Heart left ventricle (tissue), 16 donors: ENCODE measurements around the gene MEGF10. TPM values are rescaled to one million over a fixed set of nuclear protein-coding genes. Genes with fewer than 3 reads are reported as not detected.
"Not testable (repeated sequence)": the region's sequence is repeated elsewhere in the genome, so short reads cannot be mapped to it uniquely, and the experiment has no call there.

Source experiments
- ATAC-seq, 4 donors: fragments of 200-7000 bp; cut with Tn5 transposase; one replicate each; pipeline ENCODE4 v1.9.1; 2020 to 2022; ENCODE audit warnings: moderate library complexity in 4 of 4, mild to moderate bottlenecking in 3 of 4, moderate number of reproducible peaks in 1 of 4
- DNase-seq, 5 donors: peaks; one replicate each; pipeline ENCODE4 v3.0.0-alpha.2; 2020
- H3K27ac ChIP-seq, 12 donors: fragments of 200-600 bp; sonication (generic) in 4 of 12; one replicate each; pipeline versions ENCODE4 v1.5.0 to v1.8.0; 2016 to 2022; ENCODE audit warnings: mild to moderate bottlenecking in 2 of 12
- H3K27me3 ChIP-seq, 9 donors: fragments of 200-600 bp; sonication (generic) in 2 of 9; one replicate each; pipeline versions ENCODE4 v1.5.1 to v1.8.0; 2016 to 2022; ENCODE audit warnings: mild to moderate bottlenecking in 3 of 9
- H3K36me3 ChIP-seq, 9 donors: fragments of 200-600 bp; sonication (generic) in 2 of 9; one replicate each; pipeline versions ENCODE4 v1.5.0 to v1.8.0; 2018 to 2022; ENCODE audit warnings: mild to moderate bottlenecking in 2 of 9
- H3K4me1 ChIP-seq, 12 donors: fragments of 200-600 bp; sonication (generic) in 4 of 12; one replicate each; pipeline versions ENCODE4 v1.5.0 to v1.8.0; 2016 to 2022; ENCODE audit warnings: mild to moderate bottlenecking in 3 of 12
- H3K4me3 ChIP-seq, 12 donors: fragments of 200-600 bp; sonication (generic) in 4 of 12; one replicate each; pipeline versions ENCODE4 v1.5.0 to v1.8.0; 2017 to 2022; ENCODE audit warnings: mild to moderate bottlenecking in 9 of 12, moderate library complexity in 4 of 12
- H3K9me3 ChIP-seq, 12 donors: fragments of 200-600 bp; sonication (generic) in 4 of 12; one replicate each; pipeline versions ENCODE4 v1.5.0 to v1.8.0; 2016 to 2022; ENCODE audit warnings: mild to moderate bottlenecking in 1 of 12
- CTCF ChIP-seq, 12 donors: fragments of 200-600 bp; sonication (generic) in 4 of 12; IDR thresholded peaks; one replicate each; pipeline versions ENCODE4 v1.5.0 to v1.8.0; 2018 to 2022; ENCODE audit warnings: antibody characterized with exemption in 12 of 12, mild to moderate bottlenecking in 5 of 12
- POLR2A ChIP-seq, 2 donors: fragments of 450-650 bp; IDR thresholded peaks; one replicate each; pipeline ENCODE4 v1.6.1; 2017; ENCODE audit warnings: antibody characterized with exemption in 2 of 2, mild to moderate bottlenecking in 2 of 2, moderate library complexity in 2 of 2
- WGBS, 4 donors: extraction: QIAGEN DNeasy Blood & Tissue Kit in 2 of 4; methylation state at CpG; one replicate each; pipeline versions ENCODE4 v1.1.5 to v1.1.7; 2013 to 2018; 5-methylcytosine and 5-hydroxymethylcytosine counted together
- intact Hi-C, 10 donors: fragments of 100-400 bp; cut with DNase I; formaldehyde crosslinking; loops; one replicate each; pipeline versions ENCODE4 v1.11.1 to v1.14.2; 2022
- polyA plus RNA-seq, 2 donors: library from polyadenylated mRNA; stranded (reverse); fragments of 200-250 nt; gene quantifications; one replicate each; pipeline ENCODE4 v1.2.3, GENCODE V29; 2013
- total RNA-seq, 9 donors: library from RNA; depleted of rRNA in 2 of 9; stranded (reverse); fragments of >200 nt in 2 of 9; fragmentation: NEBNext Ultra II Directional in 3 of 9; extraction: Animal tissue kit (Norgen Biotek cat#: 25700) in 3 of 9; gene quantifications; one replicate each; pipeline versions ENCODE4 v1.1.0 to v1.2.4, GENCODE V29; 2016 to 2023
- donor health status: ischemic (EF 13 %, LVEDD 7.1; RV severe dilation, severe dysfunction).
- donor health status: healthy with polysubstance abuse.
- donor health status: DM: no; HTN: yes; CAD: no.
- donor health status: DM: no; HTN: no; CAD: no.
- donor health status: ischemic (EF 25% LVEDD 6.9; RV normal size, moderate dysfunction).
- donor health status: ischemic (EF 25% LVEDD 5.7; RV mildly dilated, moderate dysfunction).
- donor health status: healthy.
- donor health status: DM: yes; HTN: yes; CAD: no.
- donor health status: ischemic (EF 35%, LVEDD 5.7; RV mildly dilated, moderate dysfunction).
- donor health status: nonischemic (EF 11% LVEDD 7.7; RV severe dilation, severe dysfunction).
- donor health status: DM: yes; HTN: yes; CAD: no.
- donor health status: PGD.
- donor health status: ischemic (EF 29% LVEDD 5.4; RV normal size, mild dysfunction).
- donor health status: nonischemic (EF 23%, LVEDD 6.1; RV moderate dilation, normal function).

The MEGF10 gene
- total and polyA plus RNA-seq, 11 donors = 0.04 to 1.3 (median 0.32) TPM

- WGBS, 4 donors = 82 to 92% (median 86%) methylated on average over 1 of the region's 1 CpG
- no peak for TF ChIP-seq POLR2A (IDR thresholded peaks at IDR 0.05)
- TF ChIP-seq CTCF (IDR thresholded peaks at IDR 0.05) = no peak
- Histone ChIP-seq H3K27me3 (peaks cover 0 to 46% (median 26%) of the 10 kb centered on the region in 9 donors), H3K4me1 (peaks cover 0 to 7% (median under 1%) of the 10 kb centered on the region in 12 donors), H3K36me3 (no peaks in the 10 kb centered on the region), H3K9me3 (no peaks in the 10 kb centered on the region), H3K27ac (no peak overlapping the region), H3K4me3 (no peak overlapping the region)
- intact Hi-C loops = loop anchor here in 1 of 10 donors (10.0 kb wide), 1 partner anchor 149 kb away; no protein-coding TSS in a partner anchor
- DNase-seq (no peak), ATAC-seq (no peak)
Measured at GRCh38 chr5:127295454-127295853, 4.9 kb downstream of the MEGF10 start.

- no peak overlapping the region for H3K27ac ChIP-seq
- no peak for DNase-seq
- intact Hi-C loops = loop anchor here in 1 of 10 donors (10.0 kb wide), 1 partner anchor 148 kb away; no protein-coding TSS in a partner anchor
- TF ChIP-seq POLR2A (IDR thresholded peaks at IDR 0.05) = no peak
- no peak for TF ChIP-seq CTCF (IDR thresholded peaks at IDR 0.05)
- no peaks in the 10 kb centered on the region for H3K36me3 ChIP-seq
- no peak overlapping the region for H3K4me3 ChIP-seq
- H3K4me1 ChIP-seq = no peaks in the 10 kb centered on the region
- ATAC-seq = no peak
- H3K9me3 ChIP-seq = no peaks in the 10 kb centered on the region
- H3K27me3 ChIP-seq = peaks cover 0 to 37% (median 20%) of the 10 kb centered on the region in 9 donors
Measured at GRCh38 chr5:127296321-127296720, 5.7 kb downstream of the MEGF10 start.

GRCh38 chr5:127296894-127297293 is 6.3 kb downstream of the MEGF10 start:
- intact Hi-C loops = loop anchor here in 1 of 10 donors (10.0 kb wide), 1 partner anchor 148 kb away; no protein-coding TSS in a partner anchor
- peaks cover 0 to 32% (median 14%) of the 10 kb centered on the region in 9 donors for H3K27me3 ChIP-seq

GRCh38 chr5:127297348-127298035 is 6.9 kb downstream of the MEGF10 start:
- no peak for ATAC-seq
- peaks cover 0 to 26% (median 10%) of the 10 kb centered on the region in 9 donors for H3K27me3 ChIP-seq
- DNase-seq = no peak
- H3K36me3 ChIP-seq = no peaks in the 10 kb centered on the region
- no peak overlapping the region for H3K27ac ChIP-seq
- H3K9me3 ChIP-seq = no peaks in the 10 kb centered on the region
- no peaks in the 10 kb centered on the region for H3K4me1 ChIP-seq
- 75 to 90% (median 84%) methylated on average over 4 of the region's 4 CpGs for WGBS, 4 donors
- no peak for TF ChIP-seq POLR2A (IDR thresholded peaks at IDR 0.05)
- intact Hi-C loops = loop anchor here in 1 of 10 donors (10.0 kb wide), 1 partner anchor 147 kb away; no protein-coding TSS in a partner anchor
- H3K4me3 ChIP-seq = no peak overlapping the region

More at GRCh38 chr5:127296894-127297293, 6.3 kb downstream of the MEGF10 start:
- 80 to 90% (median 86%) methylated on average over 5 of the region's 5 CpGs for WGBS, 4 donors
- not testable (repeated sequence) for H3K9me3 ChIP-seq, H3K4me1 ChIP-seq, ATAC-seq, DNase-seq, H3K36me3 ChIP-seq, H3K4me3 ChIP-seq, H3K27ac ChIP-seq

GRCh38 chr5:127298036-127298429 is 7.4 kb downstream of the MEGF10 start:
- Histone ChIP-seq H3K4me1 (no peaks in the 10 kb centered on the region), H3K4me3 (no peak overlapping the region), H3K36me3 (no peaks in the 10 kb centered on the region), H3K27me3 (peaks cover 0 to 21% (median 7%) of the 10 kb centered on the region in 9 donors), H3K27ac (no peak overlapping the region), H3K9me3 (no peaks in the 10 kb centered on the region)
- ATAC-seq = no peak
- WGBS, 4 donors = 83 to 86% (median 85%) methylated on average over 4 of the region's 4 CpGs
- intact Hi-C loops = loop anchor here in 1 of 10 donors (10.0 kb wide), 1 partner anchor 147 kb away; no protein-coding TSS in a partner anchor
- DNase-seq = no peak
- TF ChIP-seq CTCF (IDR thresholded peaks at IDR 0.05) (no peak), POLR2A (IDR thresholded peaks at IDR 0.05) (no peak)
